HG03196 (cell line): Measurements from ENCODE around the gene GAGE12G.
"Not testable (repeated sequence)": the region's sequence is repeated elsewhere in the genome, so short reads cannot be mapped to it uniquely, and the experiment has no call there.

ENCODE experiments used
- ATAC-seq: cut with Tn5 transposase; IDR thresholded peaks from one replicate; pipeline ENCODE4 v1.9.1; 2021; ENCODE audit not compliant: unreplicated experiment

GAGE12G gene

GRCh38 chrX:49570100-49570499, at the start of gene GAGE12G:
TSS of gene GAGE12G (plus strand) at chrX:49570400. CDS start at chrX:49571555, 1,155 bp downstream.
- ATAC-seq: not testable (repeated sequence)

GRCh38 chrX:49531877-49532276, 38.3 kb upstream of the GAGE12G start, which contains the start of gene GAGE12C:
TSS of gene GAGE12C (plus strand) at chrX:49532177. CDS start at chrX:49533332, 1,155 bp downstream.
- not testable (repeated sequence) for ATAC-seq

GRCh38 chrX:49541433-49541832, 28.8 kb upstream of the GAGE12G start, which contains the start of gene GAGE12D:
TSS of gene GAGE12D (plus strand) at chrX:49541733. CDS start at chrX:49542888, 1,155 bp downstream.
- ATAC-seq: not testable (repeated sequence)

- not testable (repeated sequence) for ATAC-seq
These were observed 19.2 kb upstream of the GAGE12G start, which contains the start of gene GAGE12E for GRCh38 chrX:49550989-49551388. TSS of gene GAGE12E (plus strand) at chrX:49551289. CDS start at chrX:49552444, 1,155 bp downstream.

- not testable (repeated sequence) for ATAC-seq
These were observed 9.7 kb upstream of the GAGE12G start, which contains the start of gene GAGE12F for GRCh38 chrX:49560542-49560941. TSS of gene GAGE12F (plus strand) at chrX:49560842. CDS start at chrX:49561997, 1,155 bp downstream.

GRCh38 chrX:49568728-49569127, 1.5 kb upstream of the GAGE12G start:
- ATAC-seq: not testable (repeated sequence)

GRCh38 chrX:49569152-49569551, 1.0 kb upstream of the GAGE12G start:
- not testable (repeated sequence) for ATAC-seq

- ATAC-seq: not testable (repeated sequence)
These were observed 9.4 kb downstream of the GAGE12G start, which contains the start of gene GAGE12H for GRCh38 chrX:49579649-49580048. TSS of gene GAGE12H (plus strand) at chrX:49579949. CDS start at chrX:49581104, 1,155 bp downstream.

GRCh38 chrX:49589196-49589595, 19.0 kb downstream of the GAGE12G start, which contains the start of gene GAGE2A:
TSS of gene GAGE2A (plus strand) at chrX:49589496. CDS start at chrX:49590651, 1,155 bp downstream.
- not testable (repeated sequence) for ATAC-seq

- ATAC-seq: not testable (repeated sequence)
These were observed 19.7 kb downstream of the GAGE12G start for GRCh38 chrX:49589769-49590478.

- ATAC-seq: not testable (repeated sequence)
These were observed 20.3 kb downstream of the GAGE12G start for GRCh38 chrX:49590488-49590887.

- not testable (repeated sequence) for ATAC-seq
These were observed 28.5 kb downstream of the GAGE12G start, which contains the start of gene GAGE1 for GRCh38 chrX:49598720-49599119. TSS of gene GAGE1 (plus strand) at chrX:49599020. CDS start at chrX:49600175, 1,155 bp downstream.

- no peak for ATAC-seq
These were observed 40.6 kb downstream of the GAGE12G start for GRCh38 chrX:49610718-49611310.

- ATAC-seq: no peak
These were observed 48.4 kb downstream of the GAGE12G start for GRCh38 chrX:49618574-49618973.
